DMS 273 treated with DMSO at 0.1 percent for 48 hours (cell line): ENCODE data around the gene ANKRD44.

Source experiments
- DNase-seq: peaks from one replicate; lab custom pipeline; 2025; lab: John Stamatoyannopoulos, UW

The ANKRD44 gene

DNA sequence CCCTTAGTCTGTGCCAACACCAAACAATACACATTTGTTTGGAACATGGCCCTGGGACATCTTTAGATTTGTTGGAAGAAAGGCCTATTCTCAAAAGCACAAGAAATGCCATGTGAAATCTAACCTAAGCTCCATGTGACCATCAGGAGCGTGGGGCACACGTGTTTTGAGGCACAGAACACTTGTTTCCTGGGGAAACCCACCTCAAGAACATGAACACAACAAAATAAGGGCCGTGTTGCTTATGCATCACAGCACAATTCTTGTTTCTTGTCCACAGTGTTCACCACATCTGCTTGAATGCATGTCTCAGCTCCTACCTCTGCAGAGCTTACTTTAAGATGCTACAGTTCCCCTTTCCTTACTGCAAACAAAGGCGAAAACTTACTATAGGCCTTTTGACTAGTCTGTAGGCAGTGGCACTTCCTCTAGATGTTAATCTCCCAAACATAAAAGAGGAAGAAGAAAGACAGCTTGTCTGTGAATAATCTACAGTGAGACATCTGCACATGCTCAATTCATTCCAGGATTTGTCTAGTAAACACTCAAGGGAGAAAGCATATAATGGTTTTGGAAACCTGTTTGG is 165.0 kb downstream of the ANKRD44 start:
- DNase-seq = no peak

DNA sequence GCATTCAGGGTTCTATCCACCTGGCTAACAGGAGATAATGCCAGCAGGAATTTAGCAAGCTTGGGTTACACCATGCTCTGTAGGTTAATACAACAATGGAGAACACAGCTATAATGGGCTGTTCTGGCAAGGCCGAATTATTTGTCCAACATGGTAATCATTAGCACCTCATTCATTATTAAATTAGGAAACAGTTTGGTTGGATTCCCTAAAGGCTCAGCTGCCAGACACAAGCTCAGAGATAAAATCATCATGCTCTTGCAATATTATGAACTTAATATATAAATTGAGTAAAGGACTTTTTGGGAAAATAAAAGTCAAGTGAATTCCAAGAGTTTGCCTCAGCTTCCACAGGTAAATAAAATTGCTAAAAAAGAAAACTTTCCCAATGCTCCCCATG is 166.4 kb downstream of the ANKRD44 start:
- no peak for DNase-seq

GRCh38 chr2:197141702-197142473 is 168.7 kb downstream of the ANKRD44 start:
- DNase-seq = no peak

GRCh38 chr2:197140045-197140444 is 170.5 kb downstream of the ANKRD44 start:
- DNase-seq = no peak

- no peak for DNase-seq
Measured at GRCh38 chr2:197138506-197138905, 172.1 kb downstream of the ANKRD44 start.

DNA sequence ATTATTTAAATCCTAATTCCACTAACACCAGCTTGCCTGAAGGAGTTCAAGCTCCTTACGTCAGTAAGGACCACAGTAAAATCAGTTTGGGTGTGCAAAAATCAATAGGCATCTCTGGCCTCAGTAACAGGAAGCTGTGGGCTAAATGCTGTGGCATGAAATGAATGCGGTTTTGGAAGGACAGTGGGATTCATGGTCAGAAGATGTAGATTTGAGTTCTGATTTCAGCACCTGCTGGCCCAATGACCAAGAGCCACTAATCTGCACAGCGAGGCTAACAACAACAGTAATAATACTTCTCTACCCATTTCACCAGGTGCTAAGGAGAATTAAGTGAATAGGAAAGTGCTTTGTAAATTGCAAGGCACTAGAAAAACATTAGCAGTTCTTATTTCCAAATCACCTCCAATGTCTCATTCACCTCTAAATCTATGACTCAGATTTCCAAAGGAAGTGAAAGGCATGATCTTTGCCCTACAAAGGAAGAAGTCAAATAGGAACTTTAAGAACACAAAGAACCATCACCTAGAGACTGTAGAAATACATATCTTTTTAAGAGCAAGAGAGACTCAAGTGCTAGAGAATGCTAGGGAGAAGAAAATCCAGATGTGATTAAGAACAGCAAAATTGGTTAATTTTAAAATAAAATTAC is 172.6 kb downstream of the ANKRD44 start:
- no peak for DNase-seq

DNA sequence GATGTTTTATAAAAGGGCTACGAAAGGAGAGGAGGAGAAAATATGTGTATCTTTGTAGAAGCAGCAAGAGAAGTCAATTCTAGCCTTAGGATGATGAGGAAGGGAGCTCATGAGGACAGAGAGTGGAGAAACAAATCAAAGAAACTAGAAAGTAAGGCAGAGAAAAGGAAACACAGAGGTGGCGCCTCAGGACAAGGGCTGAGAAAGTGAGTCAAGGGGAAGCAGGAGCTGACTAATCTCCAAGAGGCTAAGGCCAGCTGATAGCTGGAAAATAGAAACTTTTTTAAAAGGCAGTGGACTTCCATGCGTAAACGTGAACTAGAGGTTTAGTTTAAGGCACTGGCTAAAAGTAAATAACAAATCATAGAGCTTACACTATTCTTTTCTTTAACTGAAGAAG is 173.3 kb downstream of the ANKRD44 start:
- DNase-seq = no peak

DNA sequence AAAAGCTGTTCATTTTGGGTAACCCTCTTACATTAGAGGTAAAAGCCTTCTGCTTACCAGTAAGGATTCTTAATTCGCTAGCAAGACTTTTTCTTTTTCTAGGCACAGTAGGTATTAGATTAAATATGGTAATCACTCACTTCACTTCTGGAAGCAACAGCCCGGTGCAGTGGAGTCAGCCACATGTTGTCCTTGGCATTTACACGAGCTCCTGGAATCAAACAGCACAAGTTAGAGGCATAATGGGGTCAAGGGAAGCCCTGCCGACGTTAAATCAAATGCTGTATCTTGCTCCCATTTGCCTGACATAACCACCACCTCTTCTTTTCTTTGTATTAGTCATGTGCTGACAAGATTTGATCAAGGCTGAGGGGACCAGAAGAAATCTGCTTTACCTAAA is 174.1 kb downstream of the ANKRD44 start:
- no peak for DNase-seq

DNA sequence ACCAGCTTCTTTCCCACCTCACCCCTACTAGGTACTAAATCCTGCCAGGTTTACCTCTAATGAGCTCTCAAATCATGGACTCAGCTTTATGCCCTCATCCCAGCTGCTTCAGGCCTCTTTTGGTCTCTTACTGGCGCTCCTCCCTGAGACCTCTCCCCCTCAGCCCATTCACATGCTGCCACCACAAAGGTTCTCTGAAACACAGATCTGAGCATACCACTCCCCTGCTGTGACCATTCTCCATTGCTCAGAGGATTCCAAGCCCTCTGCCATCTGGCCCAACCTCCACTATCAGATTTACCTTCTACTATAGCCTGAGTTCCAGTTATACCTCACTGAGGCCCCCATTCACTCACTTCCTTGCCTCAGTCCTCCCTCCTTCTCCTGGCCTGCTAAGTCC is 174.8 kb downstream of the ANKRD44 start:
- DNase-seq = no peak

DNA sequence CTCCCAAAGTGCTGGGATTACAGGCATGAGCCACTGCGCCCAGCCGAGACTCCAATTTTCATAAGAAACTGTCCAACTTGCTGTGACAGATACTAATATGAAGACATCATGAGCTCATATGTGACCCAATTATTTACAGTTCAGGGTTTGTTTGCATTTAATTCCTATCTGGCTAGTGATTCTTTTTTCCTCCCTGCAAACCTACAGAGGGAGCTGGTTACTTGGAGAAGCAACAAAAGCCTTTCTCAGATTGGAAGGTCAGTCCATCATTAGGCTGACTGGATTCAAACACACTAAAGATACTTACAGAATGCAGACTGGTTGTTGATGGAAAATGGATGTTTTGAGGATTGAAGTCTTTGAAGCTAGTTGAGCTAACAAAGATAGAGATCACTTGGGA is 176.4 kb downstream of the ANKRD44 start:
- DNase-seq = no peak

- DNase-seq = no peak
Measured at GRCh38 chr2:197131558-197131855, 179.1 kb downstream of the ANKRD44 start.

GRCh38 chr2:197130318-197130717 is 180.3 kb downstream of the ANKRD44 start:
- no peak for DNase-seq

DNA sequence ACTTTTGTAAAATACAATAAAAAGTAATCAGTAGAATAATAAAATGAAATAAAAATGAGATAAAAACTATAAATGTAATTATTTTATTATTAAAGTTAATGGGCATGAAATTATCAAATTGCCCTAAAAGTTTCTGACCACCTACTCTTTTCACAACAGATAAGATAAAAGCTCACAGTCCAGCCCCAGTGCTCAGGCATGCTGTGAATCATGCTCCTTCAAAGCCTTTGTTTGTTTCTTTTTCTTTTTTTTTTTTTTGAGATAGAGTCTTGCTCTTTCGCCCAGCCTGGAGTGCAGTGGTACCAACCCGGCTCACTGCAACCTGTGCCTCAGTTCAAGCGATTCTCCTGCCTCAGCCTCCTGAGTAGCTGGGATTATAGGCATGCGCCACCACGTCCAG is 181.7 kb downstream of the ANKRD44 start:
- no peak for DNase-seq

- DNase-seq = no peak
Measured at GRCh38 chr2:197128126-197128525, 182.5 kb downstream of the ANKRD44 start.

GRCh38 chr2:197126630-197127352 is 183.8 kb downstream of the ANKRD44 start:
- DNase-seq = no peak

GRCh38 chr2:197124639-197125390 is 185.8 kb downstream of the ANKRD44 start:
- DNase-seq = no peak

- no peak for DNase-seq
Measured at GRCh38 chr2:197122821-197123220, 187.8 kb downstream of the ANKRD44 start.

DNA sequence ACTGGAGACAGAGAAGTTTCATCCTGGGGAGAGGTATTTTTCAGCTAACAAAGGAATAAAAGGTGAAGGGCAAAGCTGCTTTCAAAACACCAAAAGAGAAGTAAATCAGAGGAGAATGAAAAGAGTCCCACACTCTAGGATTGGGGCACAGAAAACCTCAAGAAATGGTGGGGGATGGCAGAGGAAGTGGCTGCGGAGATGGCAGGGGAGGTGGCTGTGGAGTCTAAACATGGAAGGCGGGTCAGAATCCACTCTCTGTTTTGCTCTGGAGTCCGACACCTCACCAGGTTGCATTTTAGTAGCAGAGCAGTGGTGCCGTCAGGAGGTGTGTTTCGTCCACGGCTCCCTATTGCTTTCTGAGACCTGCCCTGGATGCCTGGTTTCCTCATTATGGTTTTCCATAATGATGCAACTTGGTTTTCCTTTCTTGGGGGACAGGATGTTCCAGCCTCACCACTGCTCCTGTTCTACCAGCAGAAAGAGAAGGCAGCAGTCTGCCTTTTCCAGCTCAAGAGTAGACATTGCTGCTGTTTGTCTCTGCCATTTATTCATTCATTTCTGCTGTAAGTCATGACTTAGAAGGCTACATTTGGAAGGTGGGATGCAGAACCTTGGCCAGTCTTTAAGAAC is 188.7 kb downstream of the ANKRD44 start:
- DNase-seq = no peak

- no peak for DNase-seq
Measured at GRCh38 chr2:197121255-197121654, 189.3 kb downstream of the ANKRD44 start.

- no peak for DNase-seq
Measured at GRCh38 chr2:197116306-197116879, 194.2 kb downstream of the ANKRD44 start.

DNA sequence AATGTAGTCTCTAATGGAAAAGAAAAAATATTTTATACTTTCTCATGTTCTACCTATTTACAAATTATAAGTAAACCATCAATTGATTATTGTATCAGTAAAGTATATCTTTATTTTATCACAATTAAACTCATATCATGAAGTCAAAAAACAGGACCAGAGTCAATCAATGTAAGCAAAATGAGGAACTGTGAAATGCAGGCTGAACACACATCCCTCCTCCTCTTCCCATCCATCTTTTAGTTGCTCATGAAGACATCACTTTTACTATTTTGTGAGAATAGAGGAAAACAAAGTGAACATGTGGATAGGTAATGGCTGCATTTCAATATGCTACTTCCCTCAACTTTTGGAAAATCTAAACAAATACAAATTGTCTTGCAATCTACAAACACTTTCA is 195.3 kb downstream of the ANKRD44 start:
- DNase-seq = no peak
